SK-N-SH (cell line): ENCODE data around the gene CADM2. TPM values are rescaled to one million over a fixed set of nuclear protein-coding genes. Genes with fewer than 3 reads are reported as not detected.
A peak's percentile ranks its signal among the peaks of the same experiment; 100 is the strongest.

ENCODE experiments used
- CTCF ChIA-PET: fragments of 300-600, 350-600 bp; formaldehyde crosslinking; extraction: SDS; loops from one replicate; lab custom pipeline; 2021; lab: Yijun Ruan, JAX
- POLR2A ChIA-PET: fragments of 350-600 bp; sonication (Branson Sonifier 250); formaldehyde crosslinking; extraction: SDS; loops from one replicate; lab custom pipeline; 2020; ENCODE audit warnings: antibody characterized with exemption, inconsistent platforms; lab: Yijun Ruan, JAX
- DNase-seq: peaks from one replicate; pipeline ENCODE4 v3.0.0; 2012
- H2AFZ ChIP-seq: fragments of 200-600 bp; sonication (generic); 2 replicates; pipeline ENCODE4 v1.8.1; 2016; ENCODE audit warnings: antibody characterized with exemption, mild to moderate bottlenecking, low read depth
- H3F3A ChIP-seq: fragments of 200-600 bp; sonication (generic); replicated peaks from 2 replicates; pipeline ENCODE3; 2016; ENCODE audit warnings: antibody characterized with exemption, mild to moderate bottlenecking; ENCODE audit not compliant: insufficient read depth
- H3K27ac ChIP-seq, 2 experiments: fragments of 200-500 bp in 1 of 2; fragments of 200-600 bp in 1 of 2; sonication (Bioruptor generic) in 1 of 2; sonication (generic), shearing (Covaris generic) in 1 of 2; 2 replicates each; pipeline versions ENCODE4 v1.5.1 to v1.6.1; 2014 to 2016; ENCODE audit warnings: low read depth in 2 of 2, inconsistent platforms in 1 of 2, low read length in 1 of 2, mild to moderate bottlenecking in 1 of 2, mixed read lengths in 1 of 2
- H3K27me3 ChIP-seq: fragments of 200-600 bp; sonication (generic), shearing (Covaris generic); 2 replicates; pipeline ENCODE4 v1.6.1; 2016; ENCODE audit warnings: mixed run types; ENCODE audit not compliant: insufficient read depth
- H3K36me3 ChIP-seq, 2 experiments: fragments of 200-500 bp in 1 of 2; fragments of 200-600 bp in 1 of 2; sonication (Bioruptor generic) in 1 of 2; sonication (generic) in 1 of 2; replicated peaks in 1 of 2; 2 replicates each; pipeline versions ENCODE3 to v1.5.1; 2014 to 2016; ENCODE audit warnings: low read length in 1 of 2, mild to moderate bottlenecking in 1 of 2; ENCODE audit not compliant: insufficient read depth in 2 of 2, control insufficient read depth in 1 of 2
- H3K4me1 ChIP-seq, 2 experiments: fragments of 200-500 bp in 1 of 2; fragments of 200-600 bp in 1 of 2; sonication (Bioruptor generic) in 1 of 2; sonication (generic), shearing (Covaris generic) in 1 of 2; 2 replicates each; pipeline versions ENCODE4 v1.5.1 to v1.6.1; 2014 to 2016; ENCODE audit warnings: low read depth in 1 of 2, low read length in 1 of 2, mixed run types in 1 of 2; ENCODE audit not compliant: insufficient read depth in 2 of 2, control insufficient read depth in 1 of 2
- H3K4me2 ChIP-seq: fragments of 200-600 bp; sonication (generic), shearing (Covaris generic); 2 replicates; pipeline ENCODE4 v1.6.1; 2017; ENCODE audit warnings: mixed run types
- H3K4me3 ChIP-seq, 2 experiments: fragments of 200-500 bp in 1 of 2; fragments of 200-600 bp in 1 of 2; sonication (Bioruptor generic) in 1 of 2; sonication (generic), shearing (Covaris generic) in 1 of 2; 2 replicates each; pipeline versions ENCODE4 v1.5.1 to v1.8.1; 2014 to 2016; ENCODE audit warnings: low read depth in 2 of 2, inconsistent platforms in 1 of 2, low read length in 1 of 2, mild to moderate bottlenecking in 1 of 2, mixed read lengths in 1 of 2, moderate library complexity in 1 of 2
- H3K79me2 ChIP-seq: fragments of 200-600 bp; sonication (generic); 2 replicates; pipeline ENCODE4 v1.8.1; 2017; ENCODE audit warnings: mild to moderate bottlenecking; ENCODE audit not compliant: insufficient read depth
- H3K9ac ChIP-seq: fragments of 200-600 bp; sonication (generic); 2 replicates; pipeline ENCODE4 v1.6.1; 2017; ENCODE audit warnings: mixed run types
- H3K9me2 ChIP-seq: fragments of 200-600 bp; sonication (generic); 2 replicates; pipeline ENCODE4 v1.6.1; 2017; ENCODE audit warnings: mixed run types
- H3K9me3 ChIP-seq: fragments of 200-600 bp; sonication (generic); 2 replicates; pipeline ENCODE4 v1.6.1; 2017; ENCODE audit warnings: mixed run types, mild to moderate bottlenecking, moderate library complexity
- H4K20me1 ChIP-seq: fragments of 200-600 bp; sonication (generic); 2 replicates; pipeline ENCODE4 v1.6.1; 2017; ENCODE audit warnings: mild to moderate bottlenecking, mixed run types; ENCODE audit not compliant: insufficient read depth
- CHD2 ChIP-seq: fragments of 150-350 bp; IDR thresholded peaks from 2 replicates; pipeline ENCODE4 v1.6.1; 2018; ENCODE audit warnings: low read length; ENCODE audit not compliant: partially characterized antibody
- FOSL2 ChIP-seq: IDR thresholded peaks from 2 replicates; pipeline ENCODE4 v1.4.0; 2012; ENCODE audit warnings: low read depth, mild to moderate bottlenecking, moderate library complexity, borderline replicate concordance
- FOXJ3 ChIP-seq: sonication (generic); formaldehyde crosslinking; IDR thresholded peaks from 2 replicates; pipeline ENCODE4 v1.5.1; 2020; ENCODE audit warnings: mild to moderate bottlenecking, missing genetic modification reagents
- IRF3 ChIP-seq: fragments of 150-350 bp; IDR thresholded peaks from 2 replicates; pipeline ENCODE4 v1.6.1; 2016; ENCODE audit warnings: mild to moderate bottlenecking, low read depth, low read length
- JUND ChIP-seq: IDR thresholded peaks from 2 replicates; pipeline ENCODE4 v1.4.0; 2012
- NFIC ChIP-seq: IDR thresholded peaks from 2 replicates; pipeline ENCODE4 v1.4.0; 2012; ENCODE audit warnings: borderline replicate concordance
- NRF1 ChIP-seq: IDR thresholded peaks from 2 replicates; pipeline ENCODE4 v1.6.1; 2012; ENCODE audit warnings: low read depth, mild to moderate bottlenecking, low read length
- RFX5 ChIP-seq: IDR thresholded peaks from 2 replicates; pipeline ENCODE4 v1.6.1; 2012; ENCODE audit warnings: mild to moderate bottlenecking, improper control_type of control experiment, low read length
- SMC3 ChIP-seq: IDR thresholded peaks from 2 replicates; pipeline ENCODE4 v1.6.1; 2012; ENCODE audit warnings: low read depth, low read length, improper control_type of control experiment
- TAF1 ChIP-seq: IDR thresholded peaks from 2 replicates; pipeline ENCODE4 v1.6.1; 2012; ENCODE audit warnings: low read depth, mild to moderate bottlenecking, low read length, moderate library complexity, borderline replicate concordance
- WGBS: methylation state at CpG from one replicate; pipeline ENCODE4 v1.1.6; 2017; ENCODE audit warnings: low lambda C conversion rate; 5-methylcytosine and 5-hydroxymethylcytosine counted together
- polyA plus RNA-seq, 3 experiments: library from polyadenylated mRNA; depleted of rRNA; stranded (reverse); fragments of >200 nt; gene quantifications; 2 replicates each; pipeline ENCODE4 v1.2.3, GENCODE V29; 2012
- TF ChIP-seq, protein P1 (sequence below): IDR thresholded peaks from 2 replicates; pipeline ENCODE4; 2012

Gene CADM2
- polyA plus RNA-seq, 1 of the 3 experiments (the other 2 are of a cell fraction) = 0.46 TPM

GRCh38 chr3:84967767-84968581 lies 9.2 kb downstream of the CADM2 start:
- POLR2A ChIA-PET = no interaction called here

DNA sequence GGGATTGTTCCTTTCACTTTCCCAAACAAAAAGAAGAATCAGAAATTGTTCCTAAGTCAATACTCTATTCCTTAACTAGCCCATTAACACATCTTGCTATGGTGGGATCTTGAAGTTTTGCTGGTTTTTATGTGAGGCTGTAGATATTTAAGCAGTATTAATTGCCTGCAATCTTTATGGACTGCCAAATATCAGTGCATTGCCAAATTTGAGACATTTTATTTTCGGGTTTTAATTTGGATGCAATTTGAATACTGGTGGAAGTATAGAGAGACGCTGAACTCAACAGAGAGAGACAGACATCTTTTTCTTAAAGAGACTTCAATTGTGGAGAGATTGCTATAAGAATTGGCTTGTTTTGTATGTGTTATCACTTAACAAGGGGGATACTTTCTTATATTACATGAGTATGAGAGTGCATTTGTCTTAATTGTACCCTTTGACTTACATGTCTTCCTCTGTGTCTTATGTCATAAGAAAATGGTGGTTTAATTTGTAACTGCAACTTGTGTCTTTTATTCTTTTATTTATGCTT lies 10.0 kb downstream of the CADM2 start:
- no peak for DNase-seq
- CTCF ChIA-PET = interaction anchor here (0.6 to 1.7 kb wide), 3 partner anchors 9 to 434 kb away, joined by 3 to 4 read pairs (median 4); no protein-coding TSS in a partner anchor
- H3K4me1 ChIP-seq = peaks cover 0 to 6% of the 10 kb centered on the region in 2 experiments; a peak in 2 of 4 replicates
- H3K4me3 ChIP-seq = no peak overlapping the region
- H3K36me3 ChIP-seq = no peaks in the 10 kb centered on the region
- H3K9me2 ChIP-seq = no peaks in the 10 kb centered on the region
- H3K27me3 ChIP-seq = no peaks in the 10 kb centered on the region
- POLR2A ChIA-PET = no interaction called here
- no peaks in the 10 kb centered on the region for H3F3A ChIP-seq
- WGBS = 16% methylated on average over 2 of the region's 2 CpGs
- H3K27ac ChIP-seq = no peak overlapping the region; a peak in 1 of 4 replicates
- TF ChIP-seq TAF1 (no peak), SMC3 (no peak), CHD2 (no peak), IRF3 (no peak), FOSL2 (no peak)
- H3K4me2 ChIP-seq = no peak overlapping the region
- no peaks in the 10 kb centered on the region for H4K20me1 ChIP-seq
- H3K79me2 ChIP-seq = no peaks in the 10 kb centered on the region
- no peak overlapping the region for H2AFZ ChIP-seq
- H3K9ac ChIP-seq = no peak overlapping the region
- H3K9me3 ChIP-seq = no peaks in the 10 kb centered on the region

More at GRCh38 chr3:84967767-84968581, 9.2 kb downstream of the CADM2 start:
- Histone ChIP-seq H3K4me3 (no peak overlapping the region), H3K9me2 (no peaks in the 10 kb centered on the region), H4K20me1 (no peaks in the 10 kb centered on the region), H3K9ac (no peak overlapping the region), H3K27ac (peak overlapping the region in 1 of 2 experiments; percentile 51; a peak in 1 of 4 replicates), H3K27me3 (no peaks in the 10 kb centered on the region), H3K4me2 (no peak overlapping the region), H3K9me3 (no peaks in the 10 kb centered on the region), H3K4me1 (peaks cover 0 to 6% of the 10 kb centered on the region in 2 experiments; a peak in 2 of 4 replicates), H3K79me2 (no peaks in the 10 kb centered on the region), H2AFZ (no peak overlapping the region), H3K36me3 (no peaks in the 10 kb centered on the region), H3F3A (no peaks in the 10 kb centered on the region)
- DNase-seq = no peak
- no peak for TF ChIP-seq RFX5
- TF ChIP-seq, protein P1, sequence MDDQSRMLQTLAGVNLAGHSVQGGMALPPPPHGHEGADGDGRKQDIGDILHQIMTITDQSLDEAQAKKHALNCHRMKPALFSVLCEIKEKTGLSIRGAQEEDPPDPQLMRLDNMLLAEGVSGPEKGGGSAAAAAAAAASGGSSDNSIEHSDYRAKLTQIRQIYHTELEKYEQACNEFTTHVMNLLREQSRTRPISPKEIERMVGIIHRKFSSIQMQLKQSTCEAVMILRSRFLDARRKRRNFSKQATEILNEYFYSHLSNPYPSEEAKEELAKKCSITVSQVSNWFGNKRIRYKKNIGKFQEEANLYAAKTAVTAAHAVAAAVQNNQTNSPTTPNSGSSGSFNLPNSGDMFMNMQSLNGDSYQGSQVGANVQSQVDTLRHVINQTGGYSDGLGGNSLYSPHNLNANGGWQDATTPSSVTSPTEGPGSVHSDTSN = no peak
- no peak for TF ChIP-seq JUND
- TF ChIP-seq FOXJ3 = no peak
- no peak for TF ChIP-seq NFIC
- no peak for TF ChIP-seq NRF1
- CTCF ChIA-PET = interaction anchor here (0.6 to 1.7 kb wide), 3 partner anchors 26 to 433 kb away, joined by 3 to 4 read pairs (median 3); no protein-coding TSS in a partner anchor
- 4% methylated on average over 5 of the region's 5 CpGs for WGBS
